ENCODE results near the gene CDK5RAP2. TPM values are rescaled to one million over a fixed set of nuclear protein-coding genes. Genes with fewer than 3 reads are reported as not detected.
A peak's percentile ranks its signal among the peaks of the same experiment; 100 is the strongest.

Gene CDK5RAP2
- total RNA-seq, 4 donors from 2014 or later = 53.5 to 74.2 (median 55.7) TPM

DNA sequence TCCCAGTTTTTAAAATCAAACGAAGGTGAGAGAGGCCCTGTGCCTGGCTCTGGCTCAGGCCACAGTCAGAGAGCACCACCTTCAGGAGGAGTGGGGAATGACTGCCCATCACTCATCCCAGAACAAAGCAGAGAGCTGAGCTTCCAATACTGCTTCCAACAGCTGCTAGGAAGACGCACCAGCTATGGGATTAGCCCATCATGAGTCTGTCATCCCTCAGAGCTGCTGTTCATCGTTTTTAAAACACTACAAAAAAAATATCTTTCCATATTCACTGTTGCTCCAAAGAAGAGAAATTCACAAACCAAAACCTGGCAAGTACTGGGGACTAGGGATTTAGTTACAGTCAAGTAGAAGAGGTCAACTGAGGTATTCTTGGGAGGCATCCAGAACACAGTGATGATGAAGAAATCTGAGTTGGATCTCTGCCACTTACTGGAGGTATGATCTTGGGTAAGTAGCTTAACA lies 102.4 kb downstream of the CDK5RAP2 start:
- no peak overlapping the region for H3K4me3 ChIP-seq (ENCODE audit: low read depth, poor library complexity, severe bottlenecking)
- peak; percentile 60 to 91 for DNase-seq (ENCODE audit: low spot score in 2 of 2)
- intact Hi-C loops (cut with DNase I; ENCODE audit: low total_unique reads) = no loop called here
- TF ChIP-seq POLR2A (IDR thresholded peaks at IDR 0.05) = no peak
- TF ChIP-seq, protein P1, sequence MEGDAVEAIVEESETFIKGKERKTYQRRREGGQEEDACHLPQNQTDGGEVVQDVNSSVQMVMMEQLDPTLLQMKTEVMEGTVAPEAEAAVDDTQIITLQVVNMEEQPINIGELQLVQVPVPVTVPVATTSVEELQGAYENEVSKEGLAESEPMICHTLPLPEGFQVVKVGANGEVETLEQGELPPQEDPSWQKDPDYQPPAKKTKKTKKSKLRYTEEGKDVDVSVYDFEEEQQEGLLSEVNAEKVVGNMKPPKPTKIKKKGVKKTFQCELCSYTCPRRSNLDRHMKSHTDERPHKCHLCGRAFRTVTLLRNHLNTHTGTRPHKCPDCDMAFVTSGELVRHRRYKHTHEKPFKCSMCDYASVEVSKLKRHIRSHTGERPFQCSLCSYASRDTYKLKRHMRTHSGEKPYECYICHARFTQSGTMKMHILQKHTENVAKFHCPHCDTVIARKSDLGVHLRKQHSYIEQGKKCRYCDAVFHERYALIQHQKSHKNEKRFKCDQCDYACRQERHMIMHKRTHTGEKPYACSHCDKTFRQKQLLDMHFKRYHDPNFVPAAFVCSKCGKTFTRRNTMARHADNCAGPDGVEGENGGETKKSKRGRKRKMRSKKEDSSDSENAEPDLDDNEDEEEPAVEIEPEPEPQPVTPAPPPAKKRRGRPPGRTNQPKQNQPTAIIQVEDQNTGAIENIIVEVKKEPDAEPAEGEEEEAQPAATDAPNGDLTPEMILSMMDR (IDR thresholded peaks at IDR 0.05) = no peak
- 11 to 22% methylated on average over 3 of the region's 3 CpGs for WGBS, 2 donors

DNA sequence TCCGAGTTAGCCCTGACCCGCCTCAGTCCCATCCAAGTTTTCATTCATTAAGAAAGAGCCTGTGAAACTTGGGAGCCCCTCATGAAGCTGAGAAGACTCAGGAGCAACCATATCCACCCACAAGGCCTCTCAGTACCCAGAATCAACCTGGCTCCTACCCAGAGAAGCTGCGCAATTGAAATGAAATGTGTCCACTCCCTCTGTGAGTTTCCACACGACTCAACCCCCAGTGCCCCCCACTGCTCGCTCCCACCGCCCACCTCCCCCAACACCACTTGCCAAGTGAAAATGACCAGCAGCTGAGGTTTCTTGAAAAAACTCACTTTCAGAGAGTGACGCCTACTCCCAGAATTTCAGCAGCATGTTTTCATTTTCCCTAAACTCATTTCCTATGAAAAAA lies 104.6 kb downstream of the CDK5RAP2 start:
- H3K4me3 ChIP-seq (ENCODE audit: low read depth, poor library complexity, severe bottlenecking) = no peak overlapping the region
- peak; percentile 50 to 87 for DNase-seq (ENCODE audit: low spot score in 2 of 2)
- intact Hi-C loops (cut with DNase I; ENCODE audit: low total_unique reads) = no loop called here
- 75 to 80% methylated on average over 7 of the region's 7 CpGs for WGBS, 2 donors
- TF ChIP-seq, protein P1 (IDR thresholded peaks at IDR 0.05) = no peak
- no peak for TF ChIP-seq POLR2A (IDR thresholded peaks at IDR 0.05)

DNA sequence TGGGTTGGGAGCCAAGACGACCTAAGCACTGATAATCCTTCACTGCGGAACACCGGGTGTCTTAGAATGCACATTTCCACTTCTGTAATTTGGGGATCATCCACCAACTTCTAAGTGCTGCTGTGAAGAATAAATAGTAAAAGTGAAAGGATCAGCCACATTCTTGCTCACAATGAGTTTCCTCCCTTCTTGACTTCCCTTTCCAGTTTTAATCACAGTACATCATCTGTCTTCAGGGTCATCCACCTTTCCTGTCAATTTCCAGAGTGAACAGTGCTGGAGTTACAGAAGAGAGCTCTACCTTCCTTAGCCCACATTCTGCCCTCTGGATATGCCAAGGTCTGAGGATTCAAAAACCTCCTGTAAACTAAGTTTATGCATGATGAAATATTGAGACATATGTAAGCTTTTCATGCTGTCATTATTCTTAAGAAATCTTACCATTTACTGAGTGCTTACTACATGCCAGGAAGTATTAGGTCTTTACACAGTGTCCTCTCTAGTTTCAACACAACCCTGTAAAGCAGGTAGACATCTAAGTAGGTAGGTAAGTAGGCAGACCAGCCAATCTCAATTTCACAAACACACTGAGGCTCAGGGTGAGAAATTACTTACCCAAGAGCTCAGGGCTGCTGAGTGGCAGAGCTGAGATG lies 105.2 kb downstream of the CDK5RAP2 start:
- no peak overlapping the region for H3K4me3 ChIP-seq (ENCODE audit: low read depth, poor library complexity, severe bottlenecking)
- TF ChIP-seq, protein P1 (IDR thresholded peaks at IDR 0.05) = no peak
- TF ChIP-seq POLR2A (IDR thresholded peaks at IDR 0.05) = no peak
- DNase-seq (ENCODE audit: low spot score in 2 of 2) = no peak
- intact Hi-C loops (cut with DNase I; ENCODE audit: low total_unique reads) = no loop called here
- WGBS, 2 donors = 53 to 71% methylated on average over 3 of the region's 3 CpGs

DNA sequence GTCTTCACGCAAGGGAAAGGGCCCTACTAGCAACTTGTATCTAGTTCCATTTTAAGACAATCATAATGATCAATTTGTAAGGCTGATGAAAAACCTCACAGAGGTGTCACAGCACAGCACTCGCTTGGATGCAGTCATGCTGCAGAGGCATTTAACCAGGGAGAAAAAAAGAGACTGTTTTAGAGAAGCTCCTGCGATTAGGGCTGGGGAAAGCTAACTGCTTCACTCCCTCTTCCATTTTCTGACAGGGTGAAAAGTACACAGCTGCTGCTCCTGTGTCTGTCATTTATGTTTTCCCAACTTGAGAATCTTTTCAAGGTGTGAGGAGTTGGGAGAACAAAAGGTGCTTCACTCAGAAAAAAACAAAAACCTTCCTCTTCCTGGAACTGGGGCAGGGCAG lies 106.4 kb downstream of the CDK5RAP2 start:
- 91 to 94% methylated on average over 3 of the region's 3 CpGs for WGBS, 2 donors

DNA sequence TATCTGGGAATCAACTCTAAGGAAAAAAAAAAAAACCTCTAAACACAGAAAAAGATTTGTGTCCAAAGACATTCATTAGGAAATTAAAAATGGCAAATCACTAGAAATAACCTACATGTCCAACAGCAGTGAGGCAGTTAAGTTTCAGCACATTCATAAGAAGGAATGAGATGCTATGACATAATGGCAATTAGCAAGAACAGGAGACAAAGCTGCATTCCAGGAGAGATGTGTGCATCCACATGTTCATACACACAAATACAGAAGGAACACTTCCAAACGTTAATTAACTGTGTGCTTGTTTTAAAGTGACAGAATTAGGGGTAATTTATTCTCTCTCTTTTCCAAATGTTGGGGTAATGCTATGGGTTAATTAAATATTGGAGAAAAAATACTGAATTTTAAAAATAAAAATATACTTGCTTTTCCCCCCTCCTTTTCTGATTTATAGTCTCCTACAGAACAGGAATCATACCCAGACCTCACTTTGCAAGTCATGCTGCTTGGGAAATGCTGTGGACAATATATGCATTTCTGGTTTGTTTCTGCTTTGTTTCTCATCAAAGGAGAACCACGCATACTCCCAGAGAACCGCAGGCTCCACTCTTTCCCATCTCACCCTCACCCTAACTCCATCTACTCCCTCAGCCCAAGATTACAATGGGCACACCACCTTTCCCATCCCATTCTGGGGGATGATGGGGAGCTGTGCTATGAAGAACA lies 114.1 kb downstream of the CDK5RAP2 start:
- H3K4me3 ChIP-seq (ENCODE audit: low read depth, poor library complexity, severe bottlenecking) = no peak overlapping the region
- 66 to 69% methylated on average over 3 of the region's 3 CpGs for WGBS, 2 donors
- DNase-seq (ENCODE audit: low spot score in 2 of 2) = no peak
- TF ChIP-seq POLR2A (IDR thresholded peaks at IDR 0.05) = no peak
- TF ChIP-seq, protein P1 (IDR thresholded peaks at IDR 0.05) = no peak
- intact Hi-C loops (cut with DNase I; ENCODE audit: low total_unique reads) = no loop called here

More for the DNA sequence above, 106.4 kb downstream of the CDK5RAP2 start:
- no peak overlapping the region for H3K4me3 ChIP-seq (ENCODE audit: low read depth, poor library complexity, severe bottlenecking)
- DNase-seq (ENCODE audit: low spot score in 2 of 2) = no peak
- TF ChIP-seq, protein P1 (IDR thresholded peaks at IDR 0.05) = no peak
- TF ChIP-seq POLR2A (IDR thresholded peaks at IDR 0.05) = no peak
- intact Hi-C loops (cut with DNase I; ENCODE audit: low total_unique reads) = no loop called here
